ENCODE measurements around the gene ELL.

GRCh38 chr19:18444513-18444912 is 77.4 kb downstream of the ELL start:
- no peak for TF ChIP-seq CTCF (IDR thresholded peaks at IDR 0.05)
- TF ChIP-seq POLR2AphosphoS5 (IDR thresholded peaks at IDR 0.05): no peak
- no peak for TF ChIP-seq POLR2A (IDR thresholded peaks at IDR 0.05)
